ENCODE measurements around the gene CELF5. TPM values are rescaled to one million over a fixed set of nuclear protein-coding genes. Genes with fewer than 3 reads are reported as not detected.

The CELF5 gene
- total and polyA plus RNA-seq, 9 of the 15 experiments (the other 6 are each of a cell fraction or from before 2014, with no cell fraction given) = 0.01 to 0.56 (median 0.22) TPM

- Histone ChIP-seq H3K27ac (ENCODE audit: extremely low read depth, low read depth, low read length) (no peak overlapping the region), H3K36me3 (ENCODE audit: control insufficient read depth, insufficient read depth, low read length) (peaks cover 71% of the 10 kb centered on the region; the same call in 1 of the 3 replicates), H3K9me3 (replicated peaks; ENCODE audit: control insufficient read depth, insufficient read depth, low read depth, low read length) (no peaks in the 10 kb centered on the region), H3K27me3 (ENCODE audit: control insufficient read depth in 2 of 2, insufficient read depth in 2 of 2, low read length in 2 of 2) (no peaks in the 10 kb centered on the region), H3K79me2 (ENCODE audit: control insufficient read depth, insufficient read depth, low read length) (peaks cover 14% of the 10 kb centered on the region), H3K9ac (ENCODE audit: insufficient read depth in 1 of 2, low read depth in 2 of 2, low read length in 2 of 2) (peak overlapping the region in 1 of 2 experiments; percentile 73; a peak in 2 of 4 replicates), H3K4me2 (ENCODE audit: insufficient read depth, low read length) (no peak overlapping the region), H3K4me1 (replicated peaks in 1 of 2; ENCODE audit: control insufficient read depth in 2 of 2, insufficient read depth in 2 of 2, low read length in 2 of 2) (peaks cover 0 to 52% of the 10 kb centered on the region in 2 experiments; a peak in 3 of 5 replicates), H3K4me3 (no peak overlapping the region), H2AFZ (ENCODE audit: low read depth, low read length) (no peak overlapping the region), H3K9me1 (ENCODE audit: control insufficient read depth, insufficient read depth, low read length) (no peaks in the 10 kb centered on the region), H4K20me1 (replicated peaks; ENCODE audit: control insufficient read depth, insufficient read depth, low read length) (no peaks in the 10 kb centered on the region)
- CTCF ChIA-PET (ENCODE audit: low intra/inter-chr PET ratio) = interaction anchor here (1.0 kb wide), 1 partner anchor 53 kb away, joined by 3 read pairs; no protein-coding TSS in a partner anchor
- WGBS (ENCODE audit: insufficient coverage, low coverage, missing lambda C conversion rate) = 95% methylated on average over 13 of the region's 43 CpGs
- no peak for DNase-seq (ENCODE audit: extremely low read depth in 1 of 4, low spot score in 3 of 4)
- in situ Hi-C loops (cut with MboI) = no loop called here
- no peak for ATAC-seq
- peak; percentile 96 for TF ChIP-seq ZBTB33 (CRISPR knock-in tag; IDR thresholded peaks at IDR 0.05)
- peak; percentile 10; the same call in 1 of the 2 replicates for TF ChIP-seq POLR2AphosphoS5 (IDR thresholded peaks at IDR 0.05; ENCODE audit: control insufficient read depth, insufficient read depth, low read depth, low read length)
- no peak for TF ChIP-seq ESRRB (CRISPR knock-in tag; IDR thresholded peaks at IDR 0.05; ENCODE audit: borderline replicate concordance)
- TF ChIP-seq ZNF408 (CRISPR knock-in tag; IDR thresholded peaks at IDR 0.05; ENCODE audit: low read depth) = no peak
- peak; percentile 28; the same call in 1 of the 2 replicates for TF ChIP-seq NFIC (IDR thresholded peaks at IDR 0.05)
- TF ChIP-seq RBFOX2 (IDR thresholded peaks at IDR 0.05; ENCODE audit: low read depth, low read length) = peak; percentile 32; the same call in 1 of the 2 replicates
- TF ChIP-seq FIP1L1 (IDR thresholded peaks at IDR 0.05; ENCODE audit: low read depth, low read length, poor library complexity, severe bottlenecking) = peak; percentile 31
- no peak for TF ChIP-seq ETV5 (CRISPR knock-in tag; IDR thresholded peaks at IDR 0.05; ENCODE audit: low read depth)
- FAIRE-seq = no peak
- intact Hi-C loops (cut with micrococcal nuclease) = no loop called here
- BruUV-seq (replicated peaks) = no TSS peak
- POLR2A ChIA-PET = no interaction called here
Measured at GRCh38 chr19:3198901-3199700, 25.4 kb upstream of the CELF5 start.

Data from K562 (cell line).